SU-DHL-6 (cell line): ENCODE results near the gene DLD.
A peak's percentile ranks its signal among the peaks of the same experiment; 100 is the strongest.

Experiments
- H2AFZ ChIP-seq: fragments of 200-600 bp; sonication (generic); 2 replicates; pipeline ENCODE4 v1.6.1; 2014; ENCODE audit warnings: low read depth, mild to moderate bottlenecking, moderate library complexity, mixed read lengths, antibody characterized with exemption, low read length; ENCODE audit not compliant: severe bottlenecking
- H3F3A ChIP-seq: fragments of 200-600 bp; shearing (Covaris generic); 2 replicates; pipeline ENCODE4 v1.6.0; 2016; ENCODE audit warnings: antibody characterized with exemption, mild to moderate bottlenecking; ENCODE audit not compliant: insufficient read depth
- H3K27ac ChIP-seq: fragments of 200-600 bp; sonication (generic); 2 replicates; pipeline ENCODE4 v1.5.1; 2016; ENCODE audit warnings: low read depth, mild to moderate bottlenecking, low read length, moderate library complexity, mixed read lengths
- H3K27me3 ChIP-seq: fragments of 200-600 bp; sonication (generic), shearing (Covaris generic); 2 replicates; pipeline ENCODE4 v1.6.0; 2014; ENCODE audit warnings: mild to moderate bottlenecking, low read length
- H3K36me3 ChIP-seq: fragments of 200-600 bp; sonication (generic); 2 replicates; pipeline ENCODE4 v1.6.1; 2014; ENCODE audit warnings: mild to moderate bottlenecking, low read length, mixed read lengths
- H3K4me2 ChIP-seq: fragments of 300-600, 200-600 bp; shearing (Covaris generic), sonication (generic); 2 replicates; pipeline ENCODE4 v1.6.0; 2014; ENCODE audit warnings: low read length, low read depth, mild to moderate bottlenecking; ENCODE audit not compliant: poor library complexity, severe bottlenecking
- H3K4me3 ChIP-seq: fragments of 200-600 bp; sonication (generic); 2 replicates; pipeline ENCODE4 v1.5.1; 2014; ENCODE audit warnings: antibody characterized with exemption, low read length, mild to moderate bottlenecking, mixed read lengths; ENCODE audit not compliant: insufficient read depth, poor library complexity, severe bottlenecking
- H3K79me2 ChIP-seq: fragments of 200-600 bp; sonication (generic); 2 replicates; pipeline ENCODE4 v1.6.1; 2014; ENCODE audit warnings: mild to moderate bottlenecking, low read length, moderate library complexity; ENCODE audit not compliant: insufficient read depth
- H3K9ac ChIP-seq: fragments of 200-600 bp; sonication (generic); 2 replicates; pipeline ENCODE4 v1.7.0; 2014; ENCODE audit warnings: mild to moderate bottlenecking, low read length
- H3K9me2 ChIP-seq: fragments of 200-600 bp; sonication (generic); replicated peaks from 2 replicates; pipeline ENCODE4 v1.6.1; 2014; ENCODE audit warnings: low read length; ENCODE audit not compliant: insufficient read depth
- H3K9me3 ChIP-seq: fragments of 200-600 bp; sonication (generic); 2 replicates; pipeline ENCODE4 v1.6.1; 2014; ENCODE audit warnings: low read length, mixed read lengths; ENCODE audit not compliant: insufficient read depth
- H4K20me1 ChIP-seq: fragments of 200-600 bp; sonication (generic); 2 replicates; pipeline ENCODE4 v1.6.1; 2014; ENCODE audit warnings: low read depth, mild to moderate bottlenecking, antibody characterized with exemption, low read length, moderate library complexity, mixed read lengths
- EZH2phosphoT487 ChIP-seq: fragments of 200-600 bp; sonication (generic), shearing (Covaris generic); conservative IDR thresholded peaks from 2 replicates; pipeline ENCODE4 v1.6.1; 2018; ENCODE audit warnings: mild to moderate bottlenecking, antibody characterized with exemption, low read length, moderate library complexity, mixed read lengths
- TF ChIP-seq, protein P1 (sequence below): fragments of 200-600 bp; sonication (generic); IDR thresholded peaks from one replicate; pipeline ENCODE4 v1.5.1; 2017; ENCODE audit warnings: antibody characterized with exemption, mild to moderate bottlenecking, low read length, moderate library complexity; ENCODE audit not compliant: insufficient read depth, poor library complexity, severe bottlenecking

Gene DLD

DNA sequence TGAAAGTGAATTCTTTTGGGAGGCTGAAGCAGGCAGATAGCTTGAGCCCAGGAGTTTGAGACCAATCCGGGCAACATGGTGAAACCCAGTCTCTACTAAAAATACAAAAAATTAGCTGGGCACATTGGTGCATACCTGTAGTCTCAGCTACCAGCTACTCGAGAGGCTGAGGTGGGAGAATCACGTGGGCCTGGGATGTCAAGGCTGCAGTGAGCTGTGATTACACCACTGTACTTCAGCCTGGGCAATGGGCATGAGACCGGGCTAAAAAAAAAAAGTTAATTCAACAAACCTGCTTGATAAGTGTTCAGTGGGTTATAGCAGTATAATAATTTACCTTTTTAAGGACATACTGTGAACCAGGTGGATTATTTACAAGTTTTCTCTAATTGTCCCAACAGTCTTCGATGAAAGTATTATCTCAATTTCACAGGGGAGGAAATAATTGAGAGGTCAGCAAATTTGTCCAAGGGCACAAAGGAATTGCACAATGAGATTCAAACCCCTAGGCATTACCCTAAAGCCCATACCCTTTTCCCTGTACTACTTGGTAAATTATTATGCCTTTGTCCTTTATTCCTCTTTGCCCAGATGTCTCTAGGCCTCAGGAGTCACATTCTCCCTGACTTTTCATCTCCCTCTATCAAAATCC, 13.1 kb upstream of the DLD start:
- Histone ChIP-seq H3K4me3 (no peak overlapping the region), H3K36me3 (no peaks in the 10 kb centered on the region), H3K27ac (no peak overlapping the region), H3F3A (0 out of 2 replicates have a peak, but pooled peaks cover 4% of the 10 kb centered on the region), H3K4me2 (no peak overlapping the region), H3K9me3 (no peaks in the 10 kb centered on the region), H3K79me2 (no peaks in the 10 kb centered on the region), H3K27me3 (no peaks in the 10 kb centered on the region), H3K9ac (no peak overlapping the region), H4K20me1 (no peaks in the 10 kb centered on the region), H3K9me2 (no peaks in the 10 kb centered on the region), H2AFZ (no peak overlapping the region)
- TF ChIP-seq, protein P1, sequence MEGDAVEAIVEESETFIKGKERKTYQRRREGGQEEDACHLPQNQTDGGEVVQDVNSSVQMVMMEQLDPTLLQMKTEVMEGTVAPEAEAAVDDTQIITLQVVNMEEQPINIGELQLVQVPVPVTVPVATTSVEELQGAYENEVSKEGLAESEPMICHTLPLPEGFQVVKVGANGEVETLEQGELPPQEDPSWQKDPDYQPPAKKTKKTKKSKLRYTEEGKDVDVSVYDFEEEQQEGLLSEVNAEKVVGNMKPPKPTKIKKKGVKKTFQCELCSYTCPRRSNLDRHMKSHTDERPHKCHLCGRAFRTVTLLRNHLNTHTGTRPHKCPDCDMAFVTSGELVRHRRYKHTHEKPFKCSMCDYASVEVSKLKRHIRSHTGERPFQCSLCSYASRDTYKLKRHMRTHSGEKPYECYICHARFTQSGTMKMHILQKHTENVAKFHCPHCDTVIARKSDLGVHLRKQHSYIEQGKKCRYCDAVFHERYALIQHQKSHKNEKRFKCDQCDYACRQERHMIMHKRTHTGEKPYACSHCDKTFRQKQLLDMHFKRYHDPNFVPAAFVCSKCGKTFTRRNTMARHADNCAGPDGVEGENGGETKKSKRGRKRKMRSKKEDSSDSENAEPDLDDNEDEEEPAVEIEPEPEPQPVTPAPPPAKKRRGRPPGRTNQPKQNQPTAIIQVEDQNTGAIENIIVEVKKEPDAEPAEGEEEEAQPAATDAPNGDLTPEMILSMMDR = no peak
- TF ChIP-seq EZH2phosphoT487 = no peak

- H3K9me2 ChIP-seq = no peaks in the 10 kb centered on the region
- H3K9ac ChIP-seq = no peak overlapping the region
- H3K79me2 ChIP-seq = no peaks in the 10 kb centered on the region
- no peaks in the 10 kb centered on the region for H4K20me1 ChIP-seq
- no peak overlapping the region for H3K27ac ChIP-seq
- no peaks in the 10 kb centered on the region for H3K36me3 ChIP-seq
- TF ChIP-seq, protein P1 = no peak
- no peak for TF ChIP-seq EZH2phosphoT487
- H3K4me2 ChIP-seq = no peak overlapping the region
- H3K27me3 ChIP-seq = no peaks in the 10 kb centered on the region
- no peaks in the 10 kb centered on the region for H3K9me3 ChIP-seq
- H2AFZ ChIP-seq = no peak overlapping the region
- H3F3A ChIP-seq = 0 out of 2 replicates have a peak, but pooled peaks cover 4% of the 10 kb centered on the region
- no peak overlapping the region for H3K4me3 ChIP-seq
Observed at GRCh38 chr7:107878636-107879035, 12.3 kb upstream of the DLD start.

DNA sequence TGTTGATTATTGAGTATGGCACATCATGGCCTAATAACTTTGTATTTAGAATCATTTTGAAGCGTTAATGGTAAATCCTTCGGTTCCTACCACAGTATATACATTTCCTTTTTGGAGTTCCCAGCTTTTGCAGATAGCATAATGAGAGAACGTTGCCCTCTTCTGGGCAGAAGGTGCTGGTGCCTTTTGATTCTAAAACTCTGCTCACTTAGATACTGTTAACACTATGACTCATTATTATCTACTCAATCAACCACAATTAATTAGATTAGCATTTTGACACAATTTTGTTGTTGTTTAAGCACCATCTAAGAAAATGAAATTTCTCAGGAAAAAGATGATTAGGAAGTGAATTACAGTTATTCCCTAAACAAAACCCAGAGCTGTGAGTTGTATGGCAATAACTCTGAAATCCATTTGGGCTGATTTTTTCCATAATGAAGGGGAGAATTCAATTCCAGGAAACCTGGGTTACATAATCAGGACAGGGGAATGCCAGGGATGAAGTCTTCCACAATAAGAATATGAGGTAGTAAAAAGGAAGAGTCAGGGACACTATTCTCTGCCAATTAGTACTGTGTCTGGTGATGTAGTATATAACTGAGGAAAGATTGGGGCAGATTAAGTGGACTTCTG, 11.5 kb upstream of the DLD start:
- Histone ChIP-seq H2AFZ (no peak overlapping the region), H3K27me3 (no peaks in the 10 kb centered on the region), H3K9ac (no peak overlapping the region), H3K27ac (no peak overlapping the region), H3K4me2 (no peak overlapping the region), H3K4me3 (no peak overlapping the region), H3K36me3 (no peaks in the 10 kb centered on the region), H4K20me1 (no peaks in the 10 kb centered on the region), H3K9me3 (no peaks in the 10 kb centered on the region), H3K9me2 (no peaks in the 10 kb centered on the region), H3F3A (0 out of 2 replicates have a peak, but pooled peaks cover 4% of the 10 kb centered on the region), H3K79me2 (no peaks in the 10 kb centered on the region)
- no peak for TF ChIP-seq EZH2phosphoT487
- TF ChIP-seq, protein P1 = peak; percentile 89
